ENCODE results near the gene SLC17A8.

GRCh38 chr12:100375038-100375735, 18.3 kb downstream of the SLC17A8 start:
- TF ChIP-seq SNAI2 (CRISPR knock-in tag; IDR thresholded peaks at IDR 0.05) (no peak), RARB (CRISPR knock-in tag; IDR thresholded peaks at IDR 0.05) (no peak), OSR1 (CRISPR knock-in tag; IDR thresholded peaks at IDR 0.05) (no peak), ZFP3 (CRISPR knock-in tag; IDR thresholded peaks at IDR 0.05) (no peak), TOX (CRISPR knock-in tag; IDR thresholded peaks at IDR 0.05; ENCODE audit: borderline replicate concordance) (no peak), ZC3H10 (CRISPR knock-in tag; IDR thresholded peaks at IDR 0.05) (no peak), ARNTL (CRISPR knock-in tag; IDR thresholded peaks at IDR 0.05; ENCODE audit: borderline replicate concordance, low read depth) (no peak), CSRNP3 (CRISPR knock-in tag; IDR thresholded peaks at IDR 0.05) (no peak), CSDC2 (CRISPR knock-in tag; IDR thresholded peaks at IDR 0.05) (no peak), PPARA (CRISPR knock-in tag; IDR thresholded peaks at IDR 0.05; ENCODE audit: borderline replicate concordance) (no peak), BACH2 (CRISPR knock-in tag; IDR thresholded peaks at IDR 0.05; ENCODE audit: borderline replicate concordance) (no peak)

Data from SK-N-SH treated with all-trans-retinoic acid at 6 μM for 48 hours (cell line).